ENCODE measurements around the gene CX3CR1.

- no peak for TF ChIP-seq CTCF (IDR thresholded peaks at IDR 0.05; ENCODE audit: low read depth, low read length)
- no peak for TF ChIP-seq EZH2phosphoT487 (IDR thresholded peaks at IDR 0.05; ENCODE audit: low read depth)
These were observed 735 bp upstream of the CX3CR1 start for GRCh38 chr3:39280571-39280970.
